Brain microvascular endothelial cell (primary cell): Measurements from ENCODE around the gene XPNPEP1.
A peak's percentile ranks its signal among the peaks of the same experiment; 100 is the strongest.

ENCODE experiments used
- DNase-seq: peaks from one replicate; pipeline ENCODE4 v3.0.0-alpha.2; 2020
- H3K27ac ChIP-seq: fragments of 250-450 bp; sonication (Bioruptor Pico); 2 replicates; pipeline ENCODE4 v1.5.1; 2020; ENCODE audit warnings: mild to moderate bottlenecking, moderate library complexity
- H3K27me3 ChIP-seq: fragments of 250-450 bp; sonication (Bioruptor Pico); replicated peaks from 2 replicates; pipeline ENCODE4 v1.5.1; 2020; ENCODE audit warnings: mild to moderate bottlenecking
- H3K36me3 ChIP-seq: fragments of 250-450 bp; sonication (Bioruptor Pico); replicated peaks from 2 replicates; pipeline ENCODE4 v1.5.1; 2020; ENCODE audit warnings: mild to moderate bottlenecking
- H3K4me3 ChIP-seq: 2 replicates; pipeline ENCODE4 v1.5.1; 2011; ENCODE audit warnings: low read depth, mild to moderate bottlenecking, control low read depth, low read length, moderate library complexity
- in situ Hi-C: cut with HindIII; loops from 2 replicates; pipeline ENCODE4 v1.10.0; 2017; ENCODE audit warnings: low sequenced_read_pairs, low pct_ligation_motif_present
- TF ChIP-seq, protein P1 (sequence below): IDR thresholded peaks from 2 replicates; pipeline ENCODE4 v1.5.1; 2011; ENCODE audit warnings: low read depth, mild to moderate bottlenecking, moderate library complexity, low read length, control low read depth, inconsistent platforms; ENCODE audit errors: missing control alignments

XPNPEP1 gene

DNA sequence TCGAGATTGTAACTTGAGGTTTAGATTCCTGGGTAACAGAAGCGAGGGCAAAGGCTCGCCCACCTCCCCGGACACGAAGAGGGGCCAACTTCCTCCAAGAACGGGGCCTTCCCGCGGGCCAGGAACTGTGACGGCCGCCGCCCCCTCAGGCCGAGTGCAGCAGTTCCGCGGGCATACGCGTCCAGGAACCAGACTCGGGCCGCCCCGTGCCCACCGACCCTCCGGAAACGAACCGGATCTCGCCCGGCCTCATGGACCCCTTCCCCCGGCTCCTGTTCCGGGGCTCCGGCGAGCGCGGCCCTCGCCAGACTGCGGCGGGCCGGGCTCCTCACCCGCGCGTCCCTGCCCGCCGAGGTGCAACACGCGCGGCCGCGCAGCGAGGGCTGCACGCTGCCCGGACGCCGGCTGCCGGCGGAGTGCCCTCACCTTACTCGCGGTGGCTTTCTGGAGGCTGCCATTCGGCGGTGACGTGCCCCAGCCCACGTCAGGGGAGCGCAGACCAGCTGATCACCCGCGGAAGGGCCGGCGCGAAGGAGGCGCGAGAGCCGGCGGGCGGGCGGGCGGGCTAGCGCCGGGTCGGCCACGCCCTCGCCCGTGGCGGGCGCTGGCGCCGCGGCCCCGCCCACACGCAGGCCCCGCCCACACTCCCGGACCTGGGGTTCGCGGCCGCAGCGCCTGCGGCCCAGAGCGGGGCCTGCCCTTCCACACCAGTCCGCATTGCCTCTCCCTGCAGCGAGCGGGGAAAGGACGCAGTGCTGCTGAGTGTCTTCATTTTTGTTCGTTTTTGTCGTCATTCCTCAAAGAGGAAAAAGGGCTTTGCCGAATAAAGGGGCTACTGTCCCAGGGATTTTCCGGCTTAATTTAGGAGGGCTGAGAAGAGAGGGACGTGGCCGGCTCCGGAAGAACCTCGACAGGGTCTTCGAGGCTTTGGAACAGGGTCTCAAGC is at the start of gene XPNPEP1:
Gene XPNPEP1, minus strand, starts transcription at position 536 of the 946 bp plus-strand sequence. Its CDS starts 78 bp downstream, at position 458.
- peak; percentile 71 for DNase-seq
- H3K27me3 ChIP-seq, result no peaks in the 10 kb centered on the region
- TF ChIP-seq, protein P1, sequence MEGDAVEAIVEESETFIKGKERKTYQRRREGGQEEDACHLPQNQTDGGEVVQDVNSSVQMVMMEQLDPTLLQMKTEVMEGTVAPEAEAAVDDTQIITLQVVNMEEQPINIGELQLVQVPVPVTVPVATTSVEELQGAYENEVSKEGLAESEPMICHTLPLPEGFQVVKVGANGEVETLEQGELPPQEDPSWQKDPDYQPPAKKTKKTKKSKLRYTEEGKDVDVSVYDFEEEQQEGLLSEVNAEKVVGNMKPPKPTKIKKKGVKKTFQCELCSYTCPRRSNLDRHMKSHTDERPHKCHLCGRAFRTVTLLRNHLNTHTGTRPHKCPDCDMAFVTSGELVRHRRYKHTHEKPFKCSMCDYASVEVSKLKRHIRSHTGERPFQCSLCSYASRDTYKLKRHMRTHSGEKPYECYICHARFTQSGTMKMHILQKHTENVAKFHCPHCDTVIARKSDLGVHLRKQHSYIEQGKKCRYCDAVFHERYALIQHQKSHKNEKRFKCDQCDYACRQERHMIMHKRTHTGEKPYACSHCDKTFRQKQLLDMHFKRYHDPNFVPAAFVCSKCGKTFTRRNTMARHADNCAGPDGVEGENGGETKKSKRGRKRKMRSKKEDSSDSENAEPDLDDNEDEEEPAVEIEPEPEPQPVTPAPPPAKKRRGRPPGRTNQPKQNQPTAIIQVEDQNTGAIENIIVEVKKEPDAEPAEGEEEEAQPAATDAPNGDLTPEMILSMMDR, result no peak
- in situ Hi-C loops, result no loop called here
- no peaks in the 10 kb centered on the region for H3K36me3 ChIP-seq
- H3K27ac ChIP-seq, result peak within 1 kb of the TSS; percentile 74
- H3K4me3 ChIP-seq, result peak within 1 kb of the TSS; percentile 85

DNA sequence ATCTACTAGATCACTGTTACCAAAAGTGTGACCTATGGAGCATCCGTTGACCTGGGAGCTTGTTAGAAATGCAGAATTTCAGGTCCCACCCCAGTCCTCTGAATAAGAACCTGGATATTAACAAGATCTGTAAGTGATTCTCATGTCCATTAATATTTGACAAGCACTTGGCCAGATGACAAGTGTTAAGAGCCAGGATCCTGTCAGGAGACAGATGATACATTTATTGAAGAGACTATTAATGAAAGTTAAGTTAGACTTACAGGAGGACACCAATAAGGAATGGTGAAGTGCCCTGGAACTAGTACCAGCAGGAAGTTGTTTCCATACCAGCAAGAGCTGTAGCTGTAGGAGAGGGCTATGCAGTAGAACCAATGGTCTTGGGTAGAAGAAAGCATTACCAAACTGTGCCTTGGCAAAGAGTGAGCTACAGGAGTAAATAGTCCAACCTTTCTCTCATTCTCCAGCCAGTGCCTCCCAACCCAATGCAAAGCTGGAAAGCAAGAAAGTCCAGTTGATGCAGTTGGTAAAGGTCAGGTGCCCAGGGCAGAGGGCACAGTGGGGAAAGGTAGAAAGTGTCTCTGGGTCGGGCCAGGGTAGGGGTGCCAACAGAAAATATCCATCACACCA is 49.2 kb upstream of the XPNPEP1 start:
- in situ Hi-C loops, result no loop called here
- Histone ChIP-seq H3K27ac (no peak overlapping the region), H3K27me3 (no peaks in the 10 kb centered on the region), H3K36me3 (no peaks in the 10 kb centered on the region), H3K4me3 (no peak overlapping the region)
- no peak for DNase-seq
- TF ChIP-seq, protein P1, result no peak

DNA sequence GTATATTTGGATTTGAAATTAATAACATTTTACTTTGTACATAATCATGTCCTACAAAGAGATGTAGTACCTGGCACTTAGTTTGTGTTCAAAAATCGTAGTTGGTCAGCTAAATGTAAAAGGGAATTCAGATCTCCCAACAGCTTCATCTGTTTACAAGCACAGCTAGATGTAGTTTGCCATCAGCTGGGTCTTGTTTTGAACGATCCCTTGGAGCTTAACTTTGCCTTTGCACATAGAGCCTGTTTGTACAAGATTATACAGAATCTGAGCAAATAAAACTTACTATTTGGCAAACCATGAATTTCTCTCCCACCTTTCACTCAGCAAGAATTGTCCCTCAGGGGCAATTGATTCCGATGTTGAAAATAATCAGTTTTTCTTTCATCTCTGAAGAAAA is 48.3 kb upstream of the XPNPEP1 start:
- H3K36me3 ChIP-seq, result no peaks in the 10 kb centered on the region
- no peaks in the 10 kb centered on the region for H3K27me3 ChIP-seq
- H3K27ac ChIP-seq, result no peak overlapping the region
- in situ Hi-C loops, result no loop called here
- TF ChIP-seq, protein P1, result no peak
- H3K4me3 ChIP-seq, result no peak overlapping the region
- DNase-seq, result no peak

DNA sequence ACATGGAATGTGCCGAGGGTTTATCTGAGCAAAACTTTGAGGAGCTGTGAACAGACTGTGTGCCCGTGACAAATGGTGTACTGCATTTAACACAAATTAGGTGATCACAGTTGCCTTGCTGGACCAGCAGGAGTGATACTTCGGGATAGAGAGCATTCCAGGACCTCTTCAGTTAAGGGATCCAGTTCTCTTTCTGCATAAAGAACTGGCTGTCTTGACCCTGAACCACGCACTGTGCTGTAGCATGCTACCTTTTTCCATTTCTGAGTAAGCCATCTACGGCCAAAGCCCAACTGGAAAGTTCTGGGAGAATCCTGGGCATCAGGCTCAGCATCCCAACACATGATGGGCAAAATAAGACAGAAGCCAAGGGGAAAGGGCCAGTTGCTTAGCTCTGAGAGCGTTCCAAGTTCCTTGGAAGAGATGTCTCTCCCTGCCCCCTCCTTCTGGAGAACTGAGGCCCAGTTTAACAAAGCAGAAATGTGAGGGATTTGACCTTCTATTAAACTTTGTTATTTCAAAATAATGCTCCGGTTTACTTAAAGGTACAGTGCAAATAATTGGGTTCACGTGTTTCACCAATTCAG is 46.5 kb upstream of the XPNPEP1 start:
- no peaks in the 10 kb centered on the region for H3K27me3 ChIP-seq
- TF ChIP-seq, protein P1, result no peak
- no peak overlapping the region for H3K27ac ChIP-seq
- in situ Hi-C loops, result no loop called here
- no peak for DNase-seq
- no peak overlapping the region for H3K4me3 ChIP-seq
- no peaks in the 10 kb centered on the region for H3K36me3 ChIP-seq

DNA sequence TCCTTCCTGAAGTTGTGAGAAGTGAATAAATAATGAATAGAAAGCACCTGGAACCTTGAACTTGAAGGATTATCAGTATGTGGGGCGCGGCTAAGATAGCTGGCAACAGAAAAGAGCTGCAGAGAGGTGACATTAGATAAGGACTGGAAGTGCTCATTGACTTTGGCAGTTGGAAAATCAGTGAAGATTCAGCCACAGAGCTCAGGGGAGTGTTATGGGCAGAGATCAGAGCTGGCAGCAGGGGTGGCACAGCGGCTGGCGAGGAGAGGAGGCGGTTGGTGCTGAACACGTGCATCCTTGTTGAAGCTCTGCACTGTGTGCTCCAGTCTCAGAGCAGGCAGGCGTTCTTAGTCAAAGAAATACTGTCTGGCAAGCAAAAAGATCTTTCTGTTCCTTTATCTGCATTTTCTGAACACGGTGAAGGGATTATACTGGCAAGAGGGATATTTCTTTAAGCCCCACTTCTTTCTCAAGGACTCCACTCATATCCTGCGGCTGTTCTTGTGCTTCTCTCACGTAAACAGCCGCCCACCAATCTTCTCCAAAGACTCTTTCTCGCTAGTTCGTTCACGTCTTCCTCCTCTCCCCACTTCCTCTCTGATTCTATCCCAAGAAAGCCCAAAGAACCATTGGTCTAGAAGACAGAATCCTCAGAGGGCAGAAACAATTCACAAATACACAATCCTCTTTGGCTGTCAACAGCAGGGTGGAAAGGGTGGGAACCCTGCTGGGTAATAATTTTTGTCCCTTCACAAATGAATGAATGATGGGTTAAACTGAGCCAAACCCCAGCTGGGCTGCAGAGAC is 45.8 kb upstream of the XPNPEP1 start:
- no peak for DNase-seq

More for the DNA sequence above, 45.8 kb upstream of the XPNPEP1 start:
- in situ Hi-C loops, result no loop called here
- Histone ChIP-seq H3K27me3 (no peaks in the 10 kb centered on the region), H3K36me3 (no peaks in the 10 kb centered on the region), H3K27ac (no peak overlapping the region), H3K4me3 (no peak overlapping the region)
- TF ChIP-seq, protein P1, result no peak
